ENCODE data around the gene RNF169. TPM values are rescaled to one million over a fixed set of nuclear protein-coding genes. Genes with fewer than 3 reads are reported as not detected.

Gene RNF169
- total and polyA plus RNA-seq, 4 donors: 0.60 to 11.0 (median 5.1) TPM

- no peak for DNase-seq (ENCODE audit: low spot score)
- H3K4me3 ChIP-seq (ENCODE audit: low read depth in 1 of 3, low read length in 3 of 3): no peak overlapping the region
- H3K27ac ChIP-seq (ENCODE audit: low read depth in 1 of 2, low read length in 2 of 2): no peak overlapping the region
- no peaks in the 10 kb centered on the region for H3K36me3 ChIP-seq (ENCODE audit: control insufficient read depth in 4 of 4, insufficient read depth in 3 of 4, low read depth in 1 of 4, low read length in 3 of 4)
- H3K9me3 ChIP-seq (ENCODE audit: control insufficient read depth in 4 of 4, low read length in 3 of 4): no peaks in the 10 kb centered on the region
- TF ChIP-seq HNF4A (conservative IDR thresholded peaks at IDR 0.05): no peak
- TF ChIP-seq SP1 (IDR thresholded peaks at IDR 0.05): no peak
- TF ChIP-seq, protein P1, sequence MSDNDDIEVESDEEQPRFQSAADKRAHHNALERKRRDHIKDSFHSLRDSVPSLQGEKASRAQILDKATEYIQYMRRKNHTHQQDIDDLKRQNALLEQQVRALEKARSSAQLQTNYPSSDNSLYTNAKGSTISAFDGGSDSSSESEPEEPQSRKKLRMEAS (IDR thresholded peaks at IDR 0.05): no peak
- TF ChIP-seq JUND (IDR thresholded peaks at IDR 0.05): no peak
- TF ChIP-seq TAF1 (conservative IDR thresholded peaks at IDR 0.05): no peak
- TF ChIP-seq YY1 (IDR thresholded peaks at IDR 0.05): no peak
- no peak for TF ChIP-seq GABPA (IDR thresholded peaks at IDR 0.05 in 1 of 2, conservative IDR thresholded peaks at IDR 0.05 in 1 of 2)
- no peak for TF ChIP-seq ZBTB33 (IDR thresholded peaks at IDR 0.05)
- no peak for TF ChIP-seq RXRA (IDR thresholded peaks at IDR 0.05)
- TF ChIP-seq NR2F2 (IDR thresholded peaks at IDR 0.05): no peak
- no peaks in the 10 kb centered on the region for H3K27me3 ChIP-seq (ENCODE audit: control insufficient read depth in 4 of 4, insufficient read depth in 4 of 4, low read length in 3 of 4)
- H3K9ac ChIP-seq (ENCODE audit: low read depth in 1 of 2, low read length in 2 of 2): no peak overlapping the region
- no peaks in the 10 kb centered on the region for H3K4me1 ChIP-seq (ENCODE audit: control insufficient read depth in 4 of 4, insufficient read depth in 4 of 4, low read length in 3 of 4)
- 80% methylated on average over 8 of the region's 8 CpGs for WGBS
Measured at GRCh38 chr11:74710281-74710938, 38.2 kb upstream of the RNF169 start.

DNA sequence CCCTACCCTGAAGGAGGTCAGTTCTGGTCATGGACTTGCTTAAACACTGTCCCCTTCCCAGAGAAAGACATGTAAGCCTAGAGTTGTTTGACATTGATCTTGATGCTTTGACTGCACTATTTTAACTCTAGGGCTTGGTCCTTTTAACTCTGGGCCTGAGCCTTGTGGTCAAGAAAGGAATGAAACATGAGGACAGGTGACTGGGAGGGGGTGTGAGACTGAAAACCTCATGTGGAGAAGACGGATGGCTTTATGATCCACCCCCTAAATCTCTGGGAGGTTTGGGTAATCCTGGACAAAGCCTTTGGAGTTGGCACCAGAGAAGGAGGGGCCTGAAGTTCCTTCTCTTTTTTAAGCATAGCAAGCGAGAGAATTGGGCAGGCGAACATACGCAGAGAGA lies 35.0 kb upstream of the RNF169 start:
- no peaks in the 10 kb centered on the region for H3K9me3 ChIP-seq (ENCODE audit: control insufficient read depth in 4 of 4, low read length in 3 of 4)
- H3K4me1 ChIP-seq (ENCODE audit: control insufficient read depth in 4 of 4, insufficient read depth in 4 of 4, low read length in 3 of 4): no peaks in the 10 kb centered on the region
- WGBS: 82% methylated on average over 4 of the region's 4 CpGs
- TF ChIP-seq HNF4G (IDR thresholded peaks at IDR 0.05) (no peak), YY1 (IDR thresholded peaks at IDR 0.05) (no peak), SP1 (IDR thresholded peaks at IDR 0.05) (no peak), ZBTB33 (IDR thresholded peaks at IDR 0.05) (no peak)
- TF ChIP-seq, protein P1 (IDR thresholded peaks at IDR 0.05): no peak
- TF ChIP-seq, protein P2, sequence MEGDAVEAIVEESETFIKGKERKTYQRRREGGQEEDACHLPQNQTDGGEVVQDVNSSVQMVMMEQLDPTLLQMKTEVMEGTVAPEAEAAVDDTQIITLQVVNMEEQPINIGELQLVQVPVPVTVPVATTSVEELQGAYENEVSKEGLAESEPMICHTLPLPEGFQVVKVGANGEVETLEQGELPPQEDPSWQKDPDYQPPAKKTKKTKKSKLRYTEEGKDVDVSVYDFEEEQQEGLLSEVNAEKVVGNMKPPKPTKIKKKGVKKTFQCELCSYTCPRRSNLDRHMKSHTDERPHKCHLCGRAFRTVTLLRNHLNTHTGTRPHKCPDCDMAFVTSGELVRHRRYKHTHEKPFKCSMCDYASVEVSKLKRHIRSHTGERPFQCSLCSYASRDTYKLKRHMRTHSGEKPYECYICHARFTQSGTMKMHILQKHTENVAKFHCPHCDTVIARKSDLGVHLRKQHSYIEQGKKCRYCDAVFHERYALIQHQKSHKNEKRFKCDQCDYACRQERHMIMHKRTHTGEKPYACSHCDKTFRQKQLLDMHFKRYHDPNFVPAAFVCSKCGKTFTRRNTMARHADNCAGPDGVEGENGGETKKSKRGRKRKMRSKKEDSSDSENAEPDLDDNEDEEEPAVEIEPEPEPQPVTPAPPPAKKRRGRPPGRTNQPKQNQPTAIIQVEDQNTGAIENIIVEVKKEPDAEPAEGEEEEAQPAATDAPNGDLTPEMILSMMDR (IDR thresholded peaks at IDR 0.05; ENCODE audit: low read depth, low read length, missing input control): no peak
- no peak overlapping the region for H3K9ac ChIP-seq (ENCODE audit: low read depth in 1 of 2, low read length in 2 of 2)
- no peak overlapping the region for H3K27ac ChIP-seq (ENCODE audit: low read depth in 1 of 2, low read length in 2 of 2)
- no peak overlapping the region for H3K4me3 ChIP-seq (ENCODE audit: low read depth in 1 of 3, low read length in 3 of 3)
- no peak for DNase-seq (ENCODE audit: low spot score)
- no peaks in the 10 kb centered on the region for H3K27me3 ChIP-seq (ENCODE audit: control insufficient read depth in 4 of 4, insufficient read depth in 4 of 4, low read length in 3 of 4)
- no peaks in the 10 kb centered on the region for H3K36me3 ChIP-seq (ENCODE audit: control insufficient read depth in 4 of 4, insufficient read depth in 3 of 4, low read depth in 1 of 4, low read length in 3 of 4)

Measured in liver (tissue), 9 donors.